HG03439 (cell line): Measurements from ENCODE around the gene COPS8.

ENCODE experiments used
- ATAC-seq: cut with Tn5 transposase; IDR thresholded peaks from one replicate; pipeline ENCODE4 v1.9.1; 2021; ENCODE audit warnings: mild to moderate bottlenecking, moderate library complexity; ENCODE audit not compliant: unreplicated experiment

The COPS8 gene

GRCh38 chr2:237064203-237065070 is 21.3 kb upstream of the COPS8 start:
- no peak for ATAC-seq

DNA sequence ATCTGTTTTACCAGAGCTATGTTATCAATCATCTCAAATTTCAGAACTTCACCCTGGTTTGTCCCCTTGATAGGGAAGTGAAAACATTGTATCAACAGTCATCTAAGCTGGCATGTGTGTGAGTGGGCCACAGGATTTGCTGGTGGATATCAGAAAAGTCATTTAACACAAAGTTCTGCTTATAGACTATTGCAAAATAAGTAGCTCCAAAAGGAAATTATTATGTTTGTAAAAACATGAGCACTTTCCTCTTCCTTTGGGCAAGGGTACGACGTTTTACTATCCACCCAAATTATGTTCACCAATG is 20.7 kb upstream of the COPS8 start:
- ATAC-seq: no peak

GRCh38 chr2:237066396-237066795 is 19.3 kb upstream of the COPS8 start:
- ATAC-seq: no peak

GRCh38 chr2:237068005-237068576 is 17.6 kb upstream of the COPS8 start:
- ATAC-seq: no peak

DNA sequence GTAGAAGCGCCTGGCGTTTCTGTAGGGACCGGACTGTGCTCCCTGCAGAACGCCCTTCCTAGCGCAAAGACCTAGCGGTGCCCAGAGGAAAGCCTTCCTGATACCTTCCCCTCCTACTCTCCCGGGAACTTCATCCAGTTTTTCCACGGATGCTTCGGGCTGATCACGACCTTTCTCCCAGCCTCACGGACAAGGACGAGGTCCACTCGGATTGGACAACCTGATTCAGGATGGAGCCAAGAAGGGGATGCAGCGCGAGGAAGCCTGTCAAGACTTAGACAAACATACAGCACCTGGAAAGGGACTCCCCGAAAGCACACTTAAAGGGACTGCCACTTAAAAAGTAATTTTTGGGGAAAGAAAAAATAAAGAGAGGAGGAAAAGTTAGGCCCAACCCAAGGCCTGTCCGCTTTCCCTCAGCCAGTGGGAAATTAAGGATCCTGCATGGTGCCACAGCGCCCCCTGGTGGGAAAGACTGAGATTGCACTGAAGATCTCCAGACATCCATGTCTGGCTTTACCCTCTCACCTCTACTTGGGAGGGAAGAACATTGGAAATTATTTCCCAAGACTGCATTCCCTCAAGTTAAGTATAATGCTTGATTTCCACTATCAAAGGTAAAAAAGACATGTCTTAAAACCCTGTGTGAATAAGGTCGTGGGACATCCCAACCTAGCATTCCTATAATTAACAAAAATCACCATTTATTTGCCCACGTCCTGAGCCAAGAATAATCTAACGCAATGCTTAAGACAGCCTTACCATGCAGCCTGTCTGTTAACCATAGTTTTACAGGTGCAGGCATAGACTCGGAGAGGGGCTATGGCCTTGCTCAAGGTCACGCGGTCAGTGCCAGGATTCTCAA is 13.4 kb upstream of the COPS8 start:
- ATAC-seq: no peak

GRCh38 chr2:237073552-237073951 is 12.1 kb upstream of the COPS8 start:
- no peak for ATAC-seq

DNA sequence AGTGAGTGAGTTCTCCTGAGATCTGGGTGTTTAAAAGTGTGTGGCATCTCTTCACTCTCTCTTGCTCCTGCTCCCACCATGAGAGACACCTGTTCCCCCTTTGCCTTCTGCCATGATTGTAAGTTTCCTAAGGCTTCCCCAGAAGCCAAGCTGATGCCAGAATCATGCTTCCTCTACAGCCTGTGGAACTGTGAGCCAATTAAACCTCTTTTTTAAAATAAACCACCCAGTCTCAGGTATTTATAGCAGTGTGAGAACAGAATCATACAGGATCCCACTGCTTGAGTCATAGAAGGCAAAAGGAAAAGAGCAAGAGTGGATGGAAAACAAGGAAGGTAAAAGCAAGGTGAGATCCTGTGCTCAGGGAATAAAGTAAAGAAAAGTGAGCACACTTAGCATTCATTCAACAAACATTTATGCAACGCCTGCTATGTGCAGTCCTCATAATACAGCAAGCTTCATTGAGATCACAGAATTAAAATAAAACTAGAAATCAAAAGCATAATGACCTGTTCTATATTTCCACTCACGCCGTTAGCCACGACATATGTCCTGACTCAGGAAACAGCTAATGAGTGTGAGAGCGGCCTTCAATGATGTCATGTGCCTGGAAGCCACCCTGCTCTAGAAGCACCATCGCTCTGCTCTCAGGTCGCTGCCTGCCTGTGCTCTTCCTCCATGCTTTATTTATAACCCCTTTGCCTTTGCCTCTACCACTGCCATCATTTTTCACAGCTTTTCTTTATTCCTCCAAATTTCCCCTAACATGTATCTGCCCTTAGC is 11.3 kb upstream of the COPS8 start:
- no peak for ATAC-seq

GRCh38 chr2:237075749-237076599 is 9.7 kb upstream of the COPS8 start:
- no peak for ATAC-seq

- no peak for ATAC-seq
These were observed 4.1 kb upstream of the COPS8 start for GRCh38 chr2:237081596-237081995.

DNA sequence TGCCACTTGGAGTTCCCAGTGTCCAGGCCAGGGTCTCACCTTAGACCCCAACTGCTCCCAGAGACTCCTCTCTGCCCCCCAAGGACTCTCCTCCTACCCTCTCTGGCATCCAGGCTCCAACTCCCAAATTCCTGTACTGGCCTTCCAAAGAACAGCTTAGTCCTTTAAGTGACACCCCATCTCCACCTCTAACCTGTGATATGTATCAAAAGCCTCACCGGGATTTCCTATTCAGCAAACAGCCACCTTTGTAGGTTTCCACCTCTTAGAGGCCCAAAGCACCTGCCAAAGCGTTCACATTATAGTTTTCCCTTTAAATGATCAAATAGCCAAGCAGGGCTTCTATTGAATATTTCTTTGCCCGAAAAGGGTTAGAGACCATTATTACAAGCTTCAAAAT is 2.7 kb upstream of the COPS8 start:
- no peak for ATAC-seq

GRCh38 chr2:237084444-237084843 is 1.2 kb upstream of the COPS8 start:
- ATAC-seq: no peak

DNA sequence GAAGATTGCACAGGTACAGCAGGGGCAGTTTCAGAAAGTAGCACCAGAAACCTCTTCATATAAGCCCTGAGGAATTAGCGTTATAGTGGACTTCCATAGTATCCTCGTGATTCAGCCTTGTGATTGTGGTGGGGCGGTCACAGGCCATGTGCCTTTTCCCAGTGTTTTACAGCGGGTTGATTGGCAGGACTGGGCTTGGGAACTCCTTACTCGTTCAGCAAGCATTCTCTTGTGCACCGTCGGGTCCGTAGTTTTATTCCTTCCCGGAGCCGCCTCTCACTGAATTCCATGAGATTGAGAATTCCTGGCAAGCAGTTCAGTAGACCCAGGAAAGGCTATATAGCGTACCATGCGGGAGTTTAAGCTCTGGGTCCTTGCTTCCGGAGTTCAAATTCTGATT is 5.2 kb downstream of the COPS8 start:
- ATAC-seq: no peak

- no peak for ATAC-seq
These were observed 6.2 kb downstream of the COPS8 start for GRCh38 chr2:237091779-237092436.

DNA sequence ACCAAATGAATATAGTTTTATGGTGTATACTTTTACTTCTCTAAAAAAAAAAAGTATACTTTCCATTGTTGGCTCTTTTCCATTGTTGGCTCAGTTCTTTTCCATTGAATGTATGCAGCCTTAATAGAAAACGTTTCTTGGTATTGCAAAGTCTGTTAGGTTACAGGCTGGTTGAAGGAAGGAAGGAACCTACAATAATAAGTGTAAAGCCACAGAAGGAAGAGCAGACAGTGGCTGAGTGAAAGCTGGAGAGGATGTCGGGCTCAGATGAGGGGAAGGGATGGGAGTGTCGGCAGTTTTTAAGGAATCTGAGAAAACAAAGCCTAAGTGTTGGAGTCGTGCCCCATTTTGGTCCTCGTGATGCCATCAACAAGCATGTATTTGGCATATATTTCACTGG is 6.8 kb downstream of the COPS8 start:
- ATAC-seq: no peak

GRCh38 chr2:237092920-237093781 is 7.5 kb downstream of the COPS8 start:
- no peak for ATAC-seq

DNA sequence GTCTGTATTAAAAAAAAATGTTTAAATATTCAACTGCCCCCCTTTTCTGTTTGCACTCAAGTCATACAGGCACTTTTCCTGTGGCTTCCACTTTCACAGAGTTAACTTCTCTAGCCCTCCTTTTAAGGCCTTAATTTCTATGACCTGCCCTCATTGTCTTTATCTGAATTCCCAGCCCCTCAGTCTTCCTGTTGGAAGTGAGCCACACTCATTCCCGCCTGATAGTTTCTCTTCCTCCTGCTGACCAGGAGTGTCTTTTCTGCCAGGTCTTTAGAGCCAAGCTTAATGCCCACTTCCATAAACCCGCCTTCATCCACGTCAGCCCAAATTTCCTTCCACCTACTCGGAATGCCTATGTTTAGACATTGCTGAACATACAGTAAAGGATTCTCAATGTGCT is 10.5 kb downstream of the COPS8 start:
- no peak for ATAC-seq

DNA sequence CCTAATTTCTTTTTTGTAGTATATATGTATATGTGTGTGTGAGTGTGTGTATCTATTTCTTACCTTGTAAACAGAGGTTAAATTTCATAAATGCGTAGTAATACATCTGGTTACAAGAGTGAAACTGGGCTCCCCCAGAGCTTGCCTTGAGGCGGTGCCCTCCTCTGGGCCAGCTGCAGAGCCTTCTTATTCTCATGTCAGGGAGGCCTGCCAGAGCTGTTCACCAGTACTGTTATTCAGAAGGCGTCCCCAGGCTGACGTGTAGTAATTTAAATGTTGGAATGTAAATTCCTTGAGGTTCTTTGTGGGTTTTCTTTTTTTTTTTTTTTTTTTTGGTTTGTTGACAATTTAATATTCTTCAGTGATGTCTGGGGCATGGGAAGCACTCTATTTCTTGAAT is 11.2 kb downstream of the COPS8 start:
- ATAC-seq: no peak

DNA sequence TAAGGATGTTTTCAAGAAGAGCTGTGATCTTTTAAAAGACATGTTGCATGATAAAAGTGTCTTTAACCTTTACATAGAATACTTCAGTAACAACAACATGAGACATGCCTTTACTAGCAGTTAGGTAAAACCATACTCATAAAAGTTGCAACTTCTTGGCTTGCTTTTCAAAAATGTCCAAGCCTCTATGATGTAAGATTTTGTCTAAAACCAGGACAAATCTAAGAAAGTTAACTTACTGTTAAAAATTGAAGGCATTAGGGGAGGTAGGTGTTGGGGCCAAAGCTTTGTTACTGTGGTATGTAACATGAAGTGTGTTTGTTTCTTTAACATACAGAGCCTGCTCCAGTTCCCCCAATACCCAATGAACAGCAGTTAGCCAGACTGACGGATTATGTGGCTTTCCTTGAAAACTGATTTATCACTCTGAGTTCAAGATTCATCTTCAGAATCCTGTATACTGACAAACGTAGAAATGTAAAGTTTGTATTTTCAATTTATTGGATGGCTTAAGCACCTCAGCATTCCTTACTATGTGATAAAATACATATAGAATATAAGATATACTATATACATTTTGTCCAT is 11.7 kb downstream of the COPS8 start:
- no peak for ATAC-seq
